GM23248 (cell line): Measurements from ENCODE around the gene EVI5L.

Experiments
- EZH2 ChIP-seq: fragments of 200-600 bp; sonication (generic); IDR thresholded peaks from 2 replicates; pipeline ENCODE4 v1.6.1; 2018; ENCODE audit warnings: antibody characterized with exemption, mild to moderate bottlenecking; ENCODE audit not compliant: insufficient read depth, poor library complexity, severe bottlenecking
- EZH2phosphoT487 ChIP-seq: fragments of 200-600 bp; sonication (generic); IDR thresholded peaks from 2 replicates; pipeline ENCODE4 v1.6.1; 2018; ENCODE audit warnings: antibody characterized with exemption, moderate library complexity, mild to moderate bottlenecking, low read depth; ENCODE audit not compliant: insufficient read depth

GRCh38 chr19:7879111-7879807 is 49.2 kb downstream of the EVI5L start:
- TF ChIP-seq EZH2 = no peak
- TF ChIP-seq EZH2phosphoT487 = no peak
